PC-9 (cell line): ENCODE measurements around the gene KRT14.

ENCODE experiments used
- CTCF ChIP-seq: fragments of 200-600 bp; sonication (generic); conservative IDR thresholded peaks from 2 replicates; pipeline ENCODE4 v1.6.1; 2017; ENCODE audit warnings: mixed run types, antibody characterized with exemption, mild to moderate bottlenecking, moderate library complexity
- EZH2 ChIP-seq: fragments of 200-600 bp; sonication (generic); IDR thresholded peaks from 2 replicates; pipeline ENCODE4 v1.8.0; 2017; ENCODE audit warnings: antibody characterized with exemption, low read depth

- TF ChIP-seq CTCF = no peak
- no peak for TF ChIP-seq EZH2
Measured at GRCh38 chr17:41537614-41537954, 49.1 kb downstream of the KRT14 start.
